GM19035 (cell line): ENCODE data around the gene KCNN3.

Experiments
- ATAC-seq: cut with Tn5 transposase; IDR thresholded peaks from one replicate; pipeline ENCODE4 v1.9.1; 2021; ENCODE audit not compliant: unreplicated experiment

The KCNN3 gene

DNA sequence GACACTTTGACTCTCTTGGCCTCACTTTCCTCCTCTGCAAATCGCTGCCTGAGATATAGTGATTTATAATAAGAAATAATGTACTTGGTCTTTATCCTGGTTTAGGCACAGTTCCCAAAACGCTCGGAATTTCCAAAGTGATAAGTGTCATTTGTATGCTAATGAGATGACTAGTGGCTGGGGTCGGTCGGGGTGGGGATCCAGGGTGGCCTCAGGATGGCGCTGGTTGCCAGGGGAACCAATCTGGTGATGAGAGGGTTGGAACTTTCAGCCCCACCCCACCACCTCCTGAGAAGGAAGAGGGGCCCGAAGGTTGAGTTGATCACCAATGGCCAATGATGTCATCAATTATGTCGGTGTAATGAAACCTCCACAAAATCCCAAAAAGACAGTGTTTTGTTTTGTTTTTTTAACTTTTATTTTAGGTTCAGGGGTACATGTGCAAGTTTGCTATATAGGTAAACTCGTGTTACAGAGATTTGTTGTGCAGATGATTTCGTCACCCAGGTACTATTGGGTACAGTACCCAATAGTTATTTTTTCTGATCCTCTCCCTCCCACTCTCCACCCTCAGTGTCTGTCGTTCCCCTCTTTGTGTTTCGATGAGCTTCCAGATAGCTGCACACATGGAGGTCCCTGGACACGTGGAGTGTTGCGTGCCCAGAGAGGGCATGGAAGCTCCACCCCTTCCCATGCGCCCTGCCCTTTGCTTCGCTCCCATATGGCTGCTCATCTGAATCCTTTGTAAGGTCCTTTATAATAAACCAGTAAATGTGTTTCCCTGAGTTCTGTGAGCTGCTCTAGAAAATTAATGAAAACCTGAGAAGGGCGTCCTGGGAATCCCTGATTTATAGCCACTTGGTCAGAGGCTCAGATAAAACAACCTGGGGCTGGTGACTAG, 97.2 kb downstream of the KCNN3 start:
- no peak for ATAC-seq

DNA sequence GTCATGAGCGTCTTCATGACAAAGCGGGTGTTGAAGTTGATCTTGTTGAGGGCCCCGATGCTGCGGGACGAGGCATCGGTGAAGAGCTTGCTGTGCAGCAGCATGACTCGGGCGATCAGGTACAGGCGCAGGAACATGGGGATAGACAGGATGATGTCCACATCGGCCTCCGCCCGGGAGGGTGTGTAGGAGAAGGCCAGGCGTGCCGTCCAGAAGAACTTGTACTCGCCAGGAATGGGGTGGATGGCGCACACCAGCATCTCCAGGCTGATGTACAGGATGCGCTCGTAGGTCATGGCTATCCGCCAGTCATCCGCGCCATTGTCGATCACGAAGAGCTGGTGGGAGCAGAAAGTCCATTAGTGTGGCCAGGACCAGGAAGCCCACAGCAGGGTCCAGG, 98.0 kb downstream of the KCNN3 start:
- ATAC-seq = no peak

DNA sequence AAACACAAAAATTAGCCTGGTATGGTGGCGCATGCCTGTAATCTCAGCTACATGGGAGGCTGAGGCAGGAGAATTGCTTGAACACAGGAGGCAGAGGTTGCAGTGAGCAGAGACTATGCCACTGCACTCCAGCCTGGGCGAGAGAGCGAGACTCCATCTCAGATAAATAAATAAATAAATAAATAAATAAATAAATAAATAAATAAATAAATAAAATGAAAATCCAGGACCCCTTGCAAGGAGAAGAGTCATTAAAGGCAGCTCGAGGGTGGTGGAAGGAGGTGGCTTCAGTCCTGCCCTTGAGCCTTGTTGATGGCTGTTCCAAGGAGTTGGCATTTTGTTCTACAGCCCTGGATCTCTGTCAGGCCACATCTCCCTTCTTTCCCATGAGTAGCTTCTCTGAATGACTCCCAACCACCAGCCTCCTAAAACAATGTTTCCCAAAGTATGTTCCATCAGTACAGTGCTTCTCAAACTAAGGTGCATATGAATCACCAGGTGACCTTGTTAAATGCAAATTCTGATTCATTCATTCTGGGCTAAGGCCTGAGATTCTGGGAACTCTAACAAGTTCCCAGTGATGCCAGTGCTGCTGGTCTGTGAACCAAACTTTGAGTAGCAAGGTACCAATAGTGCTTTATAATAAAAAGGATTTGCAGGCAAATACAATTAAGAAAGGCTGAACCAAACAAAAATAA, 99.0 kb downstream of the KCNN3 start:
- ATAC-seq = no peak

DNA sequence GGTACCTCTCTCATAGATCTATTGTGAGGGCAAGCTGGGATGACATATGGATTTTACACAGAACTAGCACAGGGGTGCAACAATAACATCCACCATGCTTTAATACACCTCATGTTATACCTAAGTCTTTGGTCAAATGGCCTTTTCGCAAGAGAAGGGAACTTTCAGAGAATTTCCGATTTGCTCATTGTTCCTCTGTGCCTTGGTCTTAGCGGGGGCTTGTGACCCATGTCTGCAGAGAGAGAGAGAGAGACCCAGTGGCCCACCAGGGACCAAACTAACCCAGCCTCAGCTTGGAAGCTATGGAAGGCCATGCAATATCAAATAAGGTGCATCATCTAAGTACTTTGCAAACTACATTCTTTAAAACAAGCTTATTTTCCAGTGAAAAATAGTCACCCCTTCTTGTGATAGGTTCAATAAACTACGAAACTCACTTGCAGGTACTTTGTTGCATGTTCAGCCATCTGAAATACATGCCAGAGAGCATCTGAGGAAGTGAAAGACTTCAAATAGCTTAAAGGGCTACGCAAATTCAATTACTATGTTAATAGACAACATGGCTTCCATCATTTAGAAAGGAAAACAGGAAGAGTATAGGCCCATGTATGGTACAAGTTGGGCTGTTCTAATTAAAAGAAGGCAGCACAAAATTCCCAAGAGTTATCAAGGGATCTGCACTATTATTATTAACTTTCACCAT, 100.7 kb downstream of the KCNN3 start:
- no peak for ATAC-seq

DNA sequence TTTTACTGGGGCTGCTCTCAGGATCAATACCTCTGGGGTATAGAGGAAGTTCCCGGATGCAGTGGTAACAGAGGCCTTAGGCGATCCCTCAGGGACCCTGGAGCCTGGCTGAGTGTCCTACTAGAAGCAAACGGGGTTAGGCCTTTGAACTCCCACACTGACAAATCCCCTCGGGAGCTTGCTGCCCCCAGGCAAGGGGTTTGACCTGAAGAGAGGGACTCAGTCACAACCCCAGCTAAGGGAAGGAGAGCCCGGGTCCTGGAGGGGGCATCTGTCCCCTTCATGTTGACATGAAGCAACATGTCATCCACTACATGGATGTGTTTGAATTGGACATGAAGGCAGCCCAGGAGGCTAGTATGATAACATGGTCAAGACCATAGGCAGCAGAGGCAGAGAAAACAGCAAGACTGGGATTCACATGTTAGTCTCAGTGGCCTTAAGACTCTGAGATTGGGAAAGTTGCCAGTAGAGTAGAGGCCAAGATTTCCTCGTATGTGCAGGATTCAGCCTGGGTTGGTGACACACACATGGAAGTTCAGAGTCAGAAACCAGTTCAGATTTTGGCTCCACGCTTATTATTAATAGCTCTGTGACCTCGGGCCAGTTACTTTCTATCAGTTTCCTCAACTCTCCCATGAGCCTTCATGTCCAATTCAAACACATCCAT, 101.5 kb downstream of the KCNN3 start:
- no peak for ATAC-seq

DNA sequence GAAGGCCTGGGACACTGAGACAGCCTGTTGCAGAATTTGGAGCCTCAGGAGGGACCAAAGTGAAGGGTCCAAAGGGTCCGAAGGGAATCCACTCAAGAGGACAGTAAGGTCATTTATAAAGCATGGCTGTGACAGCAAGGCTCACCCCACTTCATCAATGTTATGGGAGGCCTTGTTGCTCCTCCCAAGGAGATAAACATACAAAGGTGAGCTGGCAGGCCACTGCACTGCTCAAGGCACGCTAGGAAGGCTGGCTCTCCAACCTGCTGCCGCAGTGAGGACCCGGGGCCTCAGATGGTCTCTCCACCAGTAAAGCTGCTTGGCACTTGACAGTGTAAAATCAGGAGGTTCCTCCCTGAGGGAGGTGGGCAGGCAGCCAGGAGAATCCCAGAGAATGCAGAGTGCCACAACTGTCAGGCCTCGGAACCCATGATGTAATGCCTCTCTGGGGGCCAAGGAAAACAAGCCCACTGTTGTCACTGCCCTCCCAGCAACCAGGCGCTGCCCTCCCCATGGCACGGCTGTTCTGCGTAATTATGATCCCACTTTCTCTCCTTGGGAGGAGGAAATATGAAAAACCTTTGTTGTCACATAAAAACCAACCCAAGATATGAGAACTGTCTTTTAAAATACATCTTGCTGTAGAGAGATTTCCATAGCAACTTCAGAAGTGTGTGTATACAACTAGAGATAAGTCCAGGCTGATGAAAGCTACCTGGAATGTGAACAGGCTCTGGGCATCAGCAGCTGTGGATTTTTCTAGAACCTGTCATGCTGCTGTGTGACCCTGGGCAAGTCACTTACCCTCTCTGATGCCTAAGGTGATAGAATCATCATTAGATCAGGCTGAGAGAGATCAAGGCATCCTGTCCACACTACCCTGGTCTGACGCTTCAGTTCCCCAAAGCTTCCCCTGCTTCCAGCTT, 102.5 kb downstream of the KCNN3 start:
- ATAC-seq = no peak

DNA sequence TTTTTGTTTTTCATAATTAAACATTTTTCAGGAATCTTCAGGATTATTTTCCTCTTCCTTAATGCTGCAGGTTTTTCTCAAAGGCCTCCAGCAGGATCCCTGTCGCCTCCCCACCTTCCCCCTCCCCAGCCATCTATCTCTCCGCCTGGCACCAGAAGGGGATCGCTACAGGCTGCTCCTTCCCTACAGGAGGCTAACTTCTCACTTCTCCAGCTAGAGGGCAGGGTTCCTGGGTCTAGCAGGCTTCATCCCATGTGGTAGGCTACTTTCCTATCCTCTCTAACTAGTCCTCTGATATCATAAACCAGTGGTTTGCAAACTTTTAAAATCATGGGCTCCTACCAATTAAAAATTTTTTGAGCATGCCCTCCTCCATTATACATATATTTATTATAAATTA, 104.1 kb downstream of the KCNN3 start:
- ATAC-seq = no peak

DNA sequence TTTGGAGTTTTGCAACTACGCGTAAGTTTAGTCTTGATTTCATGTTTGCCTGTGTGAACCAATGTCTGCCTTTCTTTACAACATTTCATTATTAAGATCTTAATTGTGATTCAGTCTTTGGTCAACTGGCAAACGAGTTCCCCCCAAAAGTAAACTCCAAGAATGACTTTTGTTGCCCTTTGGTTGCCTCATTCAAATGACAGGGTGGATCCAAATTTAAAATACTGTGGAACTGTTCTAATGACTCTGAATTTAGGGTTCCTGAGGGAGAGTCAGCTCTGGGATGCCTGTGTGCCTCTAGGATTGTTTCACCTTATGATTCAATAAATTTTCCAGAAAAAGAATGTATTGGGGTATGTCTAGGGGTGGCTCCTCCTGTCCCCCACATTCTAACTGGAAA, 105.3 kb downstream of the KCNN3 start:
- no peak for ATAC-seq

DNA sequence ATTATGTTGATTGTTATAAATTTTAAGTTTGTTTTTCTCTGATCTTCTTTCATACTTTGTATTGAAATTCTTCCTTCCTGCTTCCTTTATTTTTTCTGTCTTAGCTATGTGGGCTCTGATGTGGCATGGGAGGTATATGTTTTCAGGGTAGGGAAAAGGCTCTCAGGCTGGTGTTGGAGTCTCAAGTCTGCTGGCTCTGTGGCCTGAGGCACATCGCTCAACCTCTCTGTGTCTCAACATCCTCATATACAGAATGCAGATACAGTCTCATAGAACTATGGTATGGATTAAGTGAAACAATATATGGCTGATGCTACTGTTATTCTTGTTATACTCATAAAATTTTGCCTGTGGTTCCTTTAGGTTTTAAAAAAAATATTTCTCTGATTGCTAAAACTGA, 105.9 kb downstream of the KCNN3 start:
- ATAC-seq = no peak

DNA sequence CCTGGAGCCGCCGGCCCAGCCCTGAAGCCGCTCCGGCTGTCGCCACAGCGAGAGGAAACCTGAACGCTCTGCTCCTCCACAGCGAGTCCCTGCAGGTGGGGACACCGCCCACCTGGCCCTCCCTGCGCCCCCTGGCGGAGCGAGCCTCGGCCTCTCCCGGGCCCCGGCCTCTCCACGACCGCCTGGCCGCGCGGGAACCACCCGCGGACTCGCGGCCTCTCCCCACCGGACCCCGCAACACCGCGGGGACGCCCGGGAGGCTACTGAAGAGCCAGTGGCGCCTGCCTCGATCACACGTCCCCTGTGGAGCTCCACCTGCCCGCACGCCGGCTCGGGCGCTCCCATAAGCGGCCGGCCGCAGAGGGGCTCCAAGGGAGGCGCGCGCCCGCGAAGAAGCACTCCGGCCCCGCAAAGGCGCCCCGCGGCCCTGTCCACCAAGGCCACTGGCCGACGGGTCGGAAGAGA, 109.6 kb downstream of the KCNN3 start:
- no peak for ATAC-seq

DNA sequence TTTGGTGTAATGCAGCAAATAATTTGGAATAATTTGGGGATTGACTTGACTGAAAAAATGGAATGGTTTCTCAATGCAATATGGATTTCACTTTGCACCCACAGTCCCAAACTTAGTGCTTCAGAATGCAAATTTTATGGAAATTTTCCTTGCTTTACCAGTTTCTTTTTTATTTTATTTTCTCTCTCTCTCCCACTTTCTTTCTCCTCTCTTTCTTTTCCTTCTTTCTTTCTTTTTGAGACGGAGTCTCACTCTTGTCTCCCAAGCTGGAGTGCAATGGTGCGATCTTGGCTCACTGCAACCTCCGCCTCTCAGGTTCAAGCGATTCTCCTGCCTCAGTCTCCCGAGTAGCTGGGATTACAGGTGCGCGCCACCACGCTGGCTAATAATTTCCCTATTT, 110.3 kb downstream of the KCNN3 start:
- no peak for ATAC-seq

DNA sequence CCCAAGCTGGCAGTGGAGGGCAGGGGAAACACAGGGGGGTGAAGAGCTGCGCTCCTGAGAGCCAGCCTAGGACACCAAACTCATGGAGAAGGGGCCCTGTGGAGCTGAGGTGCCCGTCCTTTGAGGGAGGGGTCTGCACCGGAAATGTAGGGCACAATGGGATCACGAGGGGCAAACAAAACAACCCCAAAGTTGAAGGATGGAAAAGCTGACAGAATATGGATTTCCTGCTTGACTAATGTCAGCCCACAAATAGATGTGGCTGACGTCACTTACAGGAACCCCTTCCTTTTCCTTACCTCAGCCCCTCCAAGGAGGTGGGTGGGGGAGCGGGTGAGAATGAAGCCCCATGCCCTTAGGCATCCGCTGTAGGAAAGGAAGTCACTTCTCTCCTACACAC, 110.9 kb downstream of the KCNN3 start:
- ATAC-seq = no peak

DNA sequence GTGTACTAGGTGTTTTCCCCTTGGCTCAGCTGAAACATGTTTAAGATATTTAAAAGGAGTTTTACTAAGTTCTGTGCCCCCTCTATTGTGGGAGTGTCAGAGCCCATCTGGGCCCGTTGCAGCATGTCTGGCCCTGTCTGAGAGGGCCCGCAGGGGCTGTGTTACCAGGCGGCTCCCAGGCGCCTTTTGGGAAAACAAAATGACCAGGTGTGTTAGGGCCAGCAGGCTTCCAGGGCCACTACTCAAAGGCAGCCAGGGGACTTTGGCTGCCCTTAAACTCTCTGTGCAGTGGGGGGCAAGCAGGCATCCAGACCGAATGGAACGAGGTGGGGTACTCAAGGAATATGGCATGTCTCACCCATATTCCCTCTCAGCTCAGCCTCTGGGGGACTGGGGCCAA, 111.7 kb downstream of the KCNN3 start:
- ATAC-seq = no peak

DNA sequence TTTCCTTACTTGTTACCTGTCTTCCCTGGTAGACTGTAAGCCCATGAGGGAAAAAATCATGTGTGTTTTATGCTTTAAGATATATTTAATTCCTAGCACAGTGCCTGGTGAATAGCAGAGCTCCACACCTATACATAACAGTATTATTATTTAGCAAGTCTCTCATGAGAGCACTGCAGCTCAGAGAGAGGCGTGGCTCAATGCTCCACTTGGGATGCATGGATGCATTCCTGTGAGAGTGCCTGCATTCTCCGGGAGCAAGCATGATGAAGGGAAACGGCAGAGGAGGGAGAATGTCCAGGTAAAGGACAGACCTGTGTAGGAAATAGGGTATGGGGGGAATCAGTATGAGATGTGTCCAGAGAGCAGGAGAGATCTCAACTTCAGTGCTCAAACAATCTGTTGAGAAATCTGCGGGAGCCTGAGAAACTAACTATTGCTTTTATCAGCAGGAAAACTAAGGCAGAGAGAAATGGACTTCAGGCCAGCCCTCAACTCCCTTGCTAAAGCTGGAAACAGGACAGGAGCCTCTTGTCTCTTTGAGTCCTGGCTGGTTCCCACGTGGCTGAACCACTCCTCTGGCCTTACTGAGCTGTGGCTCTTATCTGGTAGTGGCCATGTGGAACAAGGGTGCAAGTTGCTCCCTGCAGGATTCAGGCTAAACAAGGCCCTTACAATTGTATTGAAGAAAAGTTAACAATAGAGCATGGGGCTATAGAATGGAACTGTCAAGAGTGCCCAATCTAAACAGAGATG, 113.1 kb downstream of the KCNN3 start:
- ATAC-seq = no peak

DNA sequence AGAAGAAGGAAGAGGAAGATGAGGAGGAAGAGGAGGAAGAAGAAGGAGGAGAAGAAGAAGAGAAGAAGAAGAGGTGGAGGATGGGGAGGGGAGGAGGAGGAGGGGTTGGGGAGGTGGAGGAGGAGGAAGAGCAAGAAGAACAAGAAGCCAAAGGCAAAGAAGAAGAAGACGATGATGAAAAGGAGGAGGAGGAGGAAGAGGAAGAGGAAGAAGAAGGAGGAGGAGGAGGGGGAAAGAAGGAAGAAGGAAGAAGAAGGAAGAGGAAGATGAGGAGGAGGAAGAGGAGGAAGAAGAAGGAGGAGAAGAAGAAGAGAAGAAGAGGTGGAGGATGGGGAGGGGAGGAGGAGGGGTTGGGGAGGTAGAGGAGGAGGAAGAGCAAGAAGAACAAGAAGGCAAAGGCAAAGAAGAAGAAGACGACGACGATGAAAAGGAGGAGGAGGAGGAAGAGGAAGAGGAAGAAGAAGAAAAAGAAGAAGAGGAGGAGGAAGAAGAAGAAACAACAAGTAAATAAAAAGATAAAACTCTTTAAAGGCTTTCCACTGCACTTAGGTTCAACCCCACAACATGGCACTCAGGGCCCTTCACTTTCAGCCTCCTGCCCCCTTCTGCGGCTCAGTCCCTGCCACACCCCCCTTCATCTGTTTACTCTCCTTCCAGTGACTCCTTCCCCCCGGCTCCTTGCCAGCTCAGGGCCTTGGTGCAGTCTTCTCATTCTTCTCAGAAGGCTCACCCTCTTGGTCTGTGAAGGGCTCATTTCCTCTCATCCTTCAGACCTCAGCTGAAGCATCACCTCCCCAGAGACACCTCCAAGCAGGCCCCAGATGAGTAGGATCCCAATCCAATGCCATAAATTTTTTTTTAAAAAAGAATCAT, 114.0 kb downstream of the KCNN3 start:
- ATAC-seq = no peak

DNA sequence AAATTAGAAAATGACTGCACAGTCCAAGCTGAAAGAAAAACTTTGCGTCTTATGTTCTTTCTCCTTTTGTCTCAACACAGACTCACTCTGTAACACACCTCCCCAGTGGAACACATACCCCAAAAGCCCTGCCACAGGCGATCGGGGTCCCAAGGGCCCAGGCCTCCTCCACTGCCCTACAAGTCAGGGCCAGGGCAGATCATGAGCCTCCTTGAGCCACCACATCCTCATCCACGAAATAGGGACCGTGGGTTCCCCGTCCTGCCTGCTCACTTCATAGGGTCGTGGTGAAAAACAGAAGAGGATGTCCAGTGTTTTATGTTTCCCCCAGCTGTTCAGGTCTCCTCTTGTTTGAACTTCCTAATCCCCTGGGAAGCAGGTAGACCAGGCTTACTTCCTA, 116.7 kb downstream of the KCNN3 start:
- no peak for ATAC-seq

DNA sequence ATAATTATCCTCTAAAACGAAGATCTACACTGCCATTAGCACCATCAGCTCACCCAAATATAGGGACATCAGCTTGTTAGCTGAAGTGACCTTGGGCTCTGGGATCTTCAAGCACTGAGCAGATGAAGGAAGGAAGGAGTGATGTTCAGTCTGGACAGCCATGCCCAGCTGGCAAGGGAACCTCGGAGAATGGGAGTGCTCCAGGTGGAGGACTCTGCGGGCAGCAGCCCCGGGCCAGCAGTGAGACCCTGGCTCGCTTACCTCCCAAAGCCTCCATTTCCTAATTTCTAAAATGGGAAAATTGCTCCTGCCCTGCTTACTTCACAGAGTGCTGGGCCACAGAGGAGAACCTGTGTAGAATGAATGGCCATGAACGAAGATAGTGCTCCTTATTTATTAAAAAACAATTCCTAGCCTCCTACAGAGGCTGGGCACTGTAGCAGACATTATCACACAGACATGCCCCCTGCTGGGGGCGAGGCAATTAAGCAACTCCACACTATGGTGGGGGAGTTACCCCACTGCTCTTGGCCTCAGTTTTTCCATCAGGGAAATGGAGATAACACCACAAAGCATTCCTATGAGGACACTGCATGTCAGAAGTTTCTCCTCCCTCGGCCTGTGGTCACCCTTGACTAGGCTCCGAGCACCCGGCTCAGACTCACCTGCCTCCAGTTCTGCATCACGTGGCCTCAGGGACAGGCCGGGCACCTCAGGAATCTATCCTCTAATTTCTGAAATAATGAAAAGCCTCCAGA, 117.6 kb downstream of the KCNN3 start:
- no peak for ATAC-seq

DNA sequence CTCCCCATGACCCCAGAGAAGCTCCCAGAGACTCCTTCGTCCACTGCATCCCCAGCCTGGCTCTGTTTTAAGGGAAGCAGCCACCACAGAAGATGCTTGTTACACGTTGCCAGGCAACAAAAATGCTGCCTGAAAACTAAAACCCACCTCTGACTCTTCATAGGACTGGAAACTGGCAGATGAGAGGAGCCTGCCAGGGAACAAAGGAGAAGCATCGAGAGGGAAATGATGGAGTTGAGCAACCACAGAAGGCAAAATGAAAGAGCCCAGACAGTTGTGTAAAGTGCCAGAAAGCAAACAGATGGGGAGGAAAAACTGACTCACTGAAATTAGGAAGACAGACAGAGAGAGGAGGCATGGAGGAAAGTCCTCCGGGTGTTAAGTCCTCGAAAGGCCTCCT, 118.4 kb downstream of the KCNN3 start:
- no peak for ATAC-seq
